HG03045 (cell line): ENCODE measurements around the gene CERCAM.
"Not testable (repeated sequence)": the region's sequence is repeated elsewhere in the genome, so short reads cannot be mapped to it uniquely, and the experiment has no call there.

Source experiments
- ATAC-seq: cut with Tn5 transposase; IDR thresholded peaks from one replicate; pipeline ENCODE4 v1.9.1; 2021; ENCODE audit warnings: mild to moderate bottlenecking, moderate library complexity; ENCODE audit not compliant: unreplicated experiment

Gene CERCAM

GRCh38 chr9:128392302-128393144 lies 28.1 kb upstream of the CERCAM start:
- no peak for ATAC-seq

GRCh38 chr9:128393145-128393775 lies 27.4 kb upstream of the CERCAM start:
- ATAC-seq, result no peak

- ATAC-seq, result no peak
Observed at GRCh38 chr9:128393970-128394369, 26.7 kb upstream of the CERCAM start.

GRCh38 chr9:128394379-128395168 lies 26.1 kb upstream of the CERCAM start:
- ATAC-seq, result no peak

GRCh38 chr9:128396970-128397613 lies 23.6 kb upstream of the CERCAM start:
- ATAC-seq, result no peak

GRCh38 chr9:128397831-128398230 lies 22.8 kb upstream of the CERCAM start:
- no peak for ATAC-seq

GRCh38 chr9:128399861-128400260 lies 20.8 kb upstream of the CERCAM start:
- no peak for ATAC-seq

GRCh38 chr9:128404560-128404959 lies 16.1 kb upstream of the CERCAM start:
- ATAC-seq, result no peak

GRCh38 chr9:128405077-128405779 lies 15.4 kb upstream of the CERCAM start:
- no peak for ATAC-seq

GRCh38 chr9:128405780-128406171 lies 14.9 kb upstream of the CERCAM start:
- no peak for ATAC-seq

- ATAC-seq, result no peak
Observed at GRCh38 chr9:128406848-128407391, 13.7 kb upstream of the CERCAM start.

GRCh38 chr9:128408963-128409431 lies 11.7 kb upstream of the CERCAM start:
- no peak for ATAC-seq

GRCh38 chr9:128409450-128409849 lies 11.2 kb upstream of the CERCAM start:
- no peak for ATAC-seq

GRCh38 chr9:128409978-128410377 lies 10.7 kb upstream of the CERCAM start:
- no peak for ATAC-seq

- no peak for ATAC-seq
Observed at GRCh38 chr9:128411364-128412119, 9.1 kb upstream of the CERCAM start.

GRCh38 chr9:128412120-128412790 lies 8.4 kb upstream of the CERCAM start:
- ATAC-seq, result no peak

- ATAC-seq, result not testable (repeated sequence)
Observed at GRCh38 chr9:128413728-128414127, 6.9 kb upstream of the CERCAM start.

- ATAC-seq, result no peak
Observed at GRCh38 chr9:128414461-128414860, 6.2 kb upstream of the CERCAM start.

- ATAC-seq, result no peak
Observed at GRCh38 chr9:128415281-128415680, 5.4 kb upstream of the CERCAM start.
